ENCODE results near the gene KDM4C. TPM values are rescaled to one million over a fixed set of nuclear protein-coding genes. Genes with fewer than 3 reads are reported as not detected.

Gene KDM4C
- total and polyA plus RNA-seq, 8 donors: 6.7 to 129 (median 79.9) TPM

DNA sequence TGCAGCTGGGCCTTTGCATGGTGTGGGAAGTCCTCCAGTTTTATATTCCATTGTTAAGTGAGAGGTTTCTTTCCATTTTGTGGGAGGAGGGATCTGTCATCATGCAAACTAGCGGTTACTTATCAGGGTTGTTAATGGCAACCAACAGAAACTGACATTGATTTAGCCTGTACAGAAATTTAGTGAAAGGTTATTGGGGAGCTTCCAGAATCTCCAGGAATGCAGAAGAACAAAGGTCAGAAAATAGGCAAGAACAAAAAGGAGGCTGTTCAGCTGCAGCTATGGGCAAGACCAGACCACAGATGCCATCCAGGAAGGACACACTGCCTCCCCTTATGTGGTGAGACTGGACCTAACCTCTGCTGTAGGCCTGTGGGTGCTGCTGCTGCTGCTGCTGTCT, 395.8 kb downstream of the KDM4C start:
- H3K4me3 ChIP-seq: no peak overlapping the region
- intact Hi-C loops (cut with DNase I; ENCODE audit: low total_unique reads): no loop called here
- H3K27ac ChIP-seq: no peak overlapping the region
- H3K4me1 ChIP-seq: peaks cover 0 to 34% (median 0%) of the 10 kb centered on the region in 4 donors
- 42 to 64% (median 47%) methylated on average over 1 of the region's 1 CpG for WGBS, 5 donors
- H3K36me3 ChIP-seq: peaks cover 0 to 20% (median 8%) of the 10 kb centered on the region in 4 donors
- H3K9me3 ChIP-seq: peaks cover 0 to 6% (median 0%) of the 10 kb centered on the region in 4 donors
- DNase-seq: no peak
- H3K27me3 ChIP-seq: no peaks in the 10 kb centered on the region
- TF ChIP-seq, protein P1, sequence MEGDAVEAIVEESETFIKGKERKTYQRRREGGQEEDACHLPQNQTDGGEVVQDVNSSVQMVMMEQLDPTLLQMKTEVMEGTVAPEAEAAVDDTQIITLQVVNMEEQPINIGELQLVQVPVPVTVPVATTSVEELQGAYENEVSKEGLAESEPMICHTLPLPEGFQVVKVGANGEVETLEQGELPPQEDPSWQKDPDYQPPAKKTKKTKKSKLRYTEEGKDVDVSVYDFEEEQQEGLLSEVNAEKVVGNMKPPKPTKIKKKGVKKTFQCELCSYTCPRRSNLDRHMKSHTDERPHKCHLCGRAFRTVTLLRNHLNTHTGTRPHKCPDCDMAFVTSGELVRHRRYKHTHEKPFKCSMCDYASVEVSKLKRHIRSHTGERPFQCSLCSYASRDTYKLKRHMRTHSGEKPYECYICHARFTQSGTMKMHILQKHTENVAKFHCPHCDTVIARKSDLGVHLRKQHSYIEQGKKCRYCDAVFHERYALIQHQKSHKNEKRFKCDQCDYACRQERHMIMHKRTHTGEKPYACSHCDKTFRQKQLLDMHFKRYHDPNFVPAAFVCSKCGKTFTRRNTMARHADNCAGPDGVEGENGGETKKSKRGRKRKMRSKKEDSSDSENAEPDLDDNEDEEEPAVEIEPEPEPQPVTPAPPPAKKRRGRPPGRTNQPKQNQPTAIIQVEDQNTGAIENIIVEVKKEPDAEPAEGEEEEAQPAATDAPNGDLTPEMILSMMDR (IDR thresholded peaks at IDR 0.05): no peak
- no peak for TF ChIP-seq POLR2AphosphoS5 (IDR thresholded peaks at IDR 0.05)
- no peak for TF ChIP-seq EP300 (IDR thresholded peaks at IDR 0.05)
- TF ChIP-seq POLR2A (IDR thresholded peaks at IDR 0.05): no peak

DNA sequence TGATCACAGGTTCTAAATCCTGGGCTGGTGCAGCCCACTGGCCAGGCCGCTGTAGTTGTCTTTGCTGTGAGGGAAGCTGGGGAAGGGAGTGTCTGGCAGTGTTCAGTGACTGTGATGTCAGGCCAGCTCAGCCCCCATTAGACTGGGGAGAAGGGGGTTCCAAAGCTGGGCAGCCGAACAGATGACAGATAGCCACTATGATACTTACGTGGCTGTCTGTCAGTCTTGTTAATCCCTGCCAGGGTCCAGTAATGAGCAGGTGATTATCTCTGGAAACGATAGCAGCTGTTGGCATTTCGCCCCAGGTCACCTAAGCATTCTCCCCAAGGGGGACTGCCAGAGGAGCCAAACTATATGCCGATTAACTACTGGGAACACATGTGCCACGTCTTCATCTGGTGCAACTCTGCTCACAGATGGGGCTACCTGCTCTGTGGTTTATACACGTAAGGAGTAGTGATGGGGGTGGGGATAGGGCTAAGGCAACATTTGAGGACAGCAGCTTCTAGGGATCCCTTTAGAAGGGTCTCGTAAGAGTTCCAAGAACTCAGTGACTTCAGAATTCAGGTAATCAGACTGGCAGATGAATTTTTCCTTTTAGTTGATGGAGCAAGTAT, 396.3 kb downstream of the KDM4C start:
- H3K9me3 ChIP-seq: peaks cover 0 to 6% (median 0%) of the 10 kb centered on the region in 4 donors
- no peaks in the 10 kb centered on the region for H3K27me3 ChIP-seq
- H3K4me1 ChIP-seq: peaks cover 0 to 32% (median 0%) of the 10 kb centered on the region in 4 donors
- peaks cover 0 to 15% (median 6%) of the 10 kb centered on the region in 4 donors for H3K36me3 ChIP-seq
- TF ChIP-seq POLR2AphosphoS5 (IDR thresholded peaks at IDR 0.05) (no peak), POLR2A (IDR thresholded peaks at IDR 0.05) (no peak), EP300 (IDR thresholded peaks at IDR 0.05) (no peak)
- TF ChIP-seq, protein P1 (IDR thresholded peaks at IDR 0.05): no peak
- no peak overlapping the region for H3K27ac ChIP-seq
- H3K4me3 ChIP-seq: no peak overlapping the region
- intact Hi-C loops (cut with DNase I; ENCODE audit: low total_unique reads): no loop called here
- WGBS, 5 donors: 81 to 90% (median 85%) methylated on average over 9 of the region's 9 CpGs
- no peak for DNase-seq

DNA sequence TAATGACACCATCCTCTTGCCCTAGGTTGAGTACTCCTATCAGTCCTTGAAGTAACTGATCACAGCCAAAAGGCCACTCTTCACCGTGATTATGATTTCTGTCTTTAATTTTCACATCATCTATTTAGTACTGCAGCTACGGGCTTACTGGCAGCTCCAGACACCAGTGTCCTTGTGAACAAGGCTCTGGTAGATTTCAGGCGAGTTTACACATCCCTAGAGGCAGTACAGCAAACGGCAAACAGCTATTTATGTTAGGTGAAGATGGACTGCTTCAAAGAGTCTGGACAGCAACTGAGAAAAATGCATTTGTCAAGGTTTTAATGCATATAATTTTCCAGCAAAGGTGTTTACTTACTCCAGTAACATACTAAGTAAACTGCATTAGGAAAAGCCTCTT, 396.9 kb downstream of the KDM4C start:
- intact Hi-C loops (cut with DNase I; ENCODE audit: low total_unique reads): no loop called here
- Histone ChIP-seq H3K4me1 (peaks cover 0 to 27% (median 0%) of the 10 kb centered on the region in 4 donors), H3K27ac (no peak overlapping the region), H3K4me3 (no peak overlapping the region), H3K27me3 (no peaks in the 10 kb centered on the region), H3K9me3 (peaks cover 0 to 6% (median 0%) of the 10 kb centered on the region in 4 donors), H3K36me3 (peaks cover 0 to 15% (median 6%) of the 10 kb centered on the region in 4 donors)
- DNase-seq: no peak
- 77 to 94% (median 87%) methylated on average over 4 of the region's 4 CpGs for WGBS, 5 donors
- TF ChIP-seq POLR2A (IDR thresholded peaks at IDR 0.05): no peak
- no peak for TF ChIP-seq EP300 (IDR thresholded peaks at IDR 0.05)
- TF ChIP-seq POLR2AphosphoS5 (IDR thresholded peaks at IDR 0.05): no peak
- TF ChIP-seq, protein P1 (IDR thresholded peaks at IDR 0.05): no peak

GRCh38 chr9:7161469-7161868, 403.7 kb downstream of the KDM4C start:
- no peak for DNase-seq
- H3K4me1 ChIP-seq: peaks cover 0 to 12% (median 0%) of the 10 kb centered on the region in 4 donors
- WGBS, 5 donors: 32 to 63% (median 50%) methylated on average over 2 of the region's 2 CpGs

More at GRCh38 chr9:7161469-7161868, 403.7 kb downstream of the KDM4C start:
- no peak overlapping the region for H3K4me3 ChIP-seq
- peaks cover 0 to 2% (median 0%) of the 10 kb centered on the region in 4 donors for H3K9me3 ChIP-seq
- no peaks in the 10 kb centered on the region for H3K27me3 ChIP-seq
- intact Hi-C loops (cut with DNase I; ENCODE audit: low total_unique reads): no loop called here
- H3K27ac ChIP-seq: no peak overlapping the region
- TF ChIP-seq POLR2A (IDR thresholded peaks at IDR 0.05) (no peak), EP300 (IDR thresholded peaks at IDR 0.05) (no peak), POLR2AphosphoS5 (IDR thresholded peaks at IDR 0.05) (no peak)
- TF ChIP-seq, protein P1 (IDR thresholded peaks at IDR 0.05): no peak
- H3K36me3 ChIP-seq: peaks cover 4 to 20% (median 13%) of the 10 kb centered on the region in 4 donors
